Measurements from ENCODE around the gene PGAP2.
"Not testable (repeated sequence)": the region's sequence is repeated elsewhere in the genome, so short reads cannot be mapped to it uniquely, and the experiment has no call there.

The PGAP2 gene

GRCh38 chr11:3803726-3804495 lies 4.4 kb upstream of the PGAP2 start:
- no peak for DNase-seq (ENCODE audit: low read depth)

GRCh38 chr11:3808861-3809623 lies 682 bp downstream of the PGAP2 start:
- no peak for DNase-seq (ENCODE audit: low read depth)

GRCh38 chr11:3809624-3809928 lies 1.2 kb downstream of the PGAP2 start:
- no peak for DNase-seq (ENCODE audit: low read depth)

- DNase-seq (ENCODE audit: low read depth), result no peak
Observed at GRCh38 chr11:3810446-3810845, 2.1 kb downstream of the PGAP2 start.

GRCh38 chr11:3810951-3811350 lies 2.6 kb downstream of the PGAP2 start:
- DNase-seq (ENCODE audit: low read depth), result no peak

GRCh38 chr11:3814832-3815231 lies 6.5 kb downstream of the PGAP2 start:
- DNase-seq (ENCODE audit: low read depth), result not testable (repeated sequence)

- no peak for DNase-seq (ENCODE audit: low read depth)
Observed at GRCh38 chr11:3815845-3816244, 7.5 kb downstream of the PGAP2 start.

- no peak for DNase-seq (ENCODE audit: low read depth)
Observed at GRCh38 chr11:3816673-3817072, 8.3 kb downstream of the PGAP2 start.

- no peak for DNase-seq (ENCODE audit: low read depth)
Observed at GRCh38 chr11:3817181-3817800, 8.9 kb downstream of the PGAP2 start.

- no peak for DNase-seq (ENCODE audit: low read depth)
Observed at GRCh38 chr11:3820971-3821370, 12.6 kb downstream of the PGAP2 start.

GRCh38 chr11:3822312-3822711 lies 14.0 kb downstream of the PGAP2 start:
- DNase-seq (ENCODE audit: low read depth), result no peak

GRCh38 chr11:3823303-3823702 lies 14.9 kb downstream of the PGAP2 start:
- DNase-seq (ENCODE audit: low read depth), result no peak

- DNase-seq (ENCODE audit: low read depth), result no peak
Observed at GRCh38 chr11:3823762-3824506, 15.6 kb downstream of the PGAP2 start.

GRCh38 chr11:3824714-3825472 lies 16.5 kb downstream of the PGAP2 start:
- peak; percentile 73 for DNase-seq (ENCODE audit: low read depth)

- no peak for DNase-seq (ENCODE audit: low read depth)
Observed at GRCh38 chr11:3825473-3826154, 17.3 kb downstream of the PGAP2 start.

GRCh38 chr11:3826721-3827120 lies 18.4 kb downstream of the PGAP2 start:
- DNase-seq (ENCODE audit: low read depth), result no peak

GRCh38 chr11:3827434-3828186 lies 19.2 kb downstream of the PGAP2 start:
- no peak for DNase-seq (ENCODE audit: low read depth)

- no peak for DNase-seq (ENCODE audit: low read depth)
Observed at GRCh38 chr11:3830088-3830487, 21.7 kb downstream of the PGAP2 start.

- DNase-seq (ENCODE audit: low read depth), result no peak
Observed at GRCh38 chr11:3830730-3831129, 22.4 kb downstream of the PGAP2 start.
